ENCODE results near the gene INPP5A.
"Not testable (repeated sequence)": the region's sequence is repeated elsewhere in the genome, so short reads cannot be mapped to it uniquely, and the experiment has no call there.

The INPP5A gene

DNA sequence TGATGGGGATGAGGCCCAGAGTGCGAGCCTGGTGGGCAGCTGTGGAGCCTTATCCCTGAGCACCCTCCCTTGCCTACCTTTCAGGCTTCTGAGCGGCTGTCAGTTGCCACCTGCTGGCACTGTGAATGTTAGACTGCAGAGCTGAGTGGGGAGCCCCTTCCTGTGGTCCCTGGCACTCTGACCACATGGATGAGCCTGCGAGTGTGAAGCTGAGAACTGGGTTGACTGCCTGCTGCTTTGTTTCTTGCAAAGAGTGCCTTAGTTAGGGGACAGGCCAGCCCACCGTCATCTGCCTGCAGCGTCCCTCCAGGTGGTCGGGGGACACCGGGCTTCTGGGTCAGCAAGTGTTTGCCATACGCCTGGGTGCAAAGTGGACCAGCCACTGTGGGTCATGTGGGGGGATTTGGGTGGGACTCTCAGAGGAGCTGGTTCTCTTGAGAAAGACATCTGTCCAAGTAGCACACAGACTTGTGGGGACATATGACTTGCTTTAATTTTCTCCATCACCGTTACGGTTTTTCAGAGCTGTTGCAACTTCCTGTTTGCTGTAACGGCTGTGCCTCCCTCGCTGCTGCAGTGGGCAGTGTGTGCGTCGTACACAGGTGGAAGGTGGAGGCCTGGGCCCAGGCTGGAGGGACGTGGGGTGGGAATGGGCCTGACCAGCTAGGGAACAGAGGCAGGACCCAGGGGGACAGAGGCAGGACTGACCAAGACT, 13.7 kb downstream of the INPP5A start:
- ChIA-PET POLR2A (no interaction called here), CTCF (interaction anchor here (1.0 to 1.1 kb wide), 2 partner anchors 10 to 11 kb away, joined by 3 to 4 read pairs; no protein-coding TSS in a partner anchor)
- DNase-seq (ENCODE audit: low read depth, low spot score), result no peak
- TF ChIP-seq, protein P1, sequence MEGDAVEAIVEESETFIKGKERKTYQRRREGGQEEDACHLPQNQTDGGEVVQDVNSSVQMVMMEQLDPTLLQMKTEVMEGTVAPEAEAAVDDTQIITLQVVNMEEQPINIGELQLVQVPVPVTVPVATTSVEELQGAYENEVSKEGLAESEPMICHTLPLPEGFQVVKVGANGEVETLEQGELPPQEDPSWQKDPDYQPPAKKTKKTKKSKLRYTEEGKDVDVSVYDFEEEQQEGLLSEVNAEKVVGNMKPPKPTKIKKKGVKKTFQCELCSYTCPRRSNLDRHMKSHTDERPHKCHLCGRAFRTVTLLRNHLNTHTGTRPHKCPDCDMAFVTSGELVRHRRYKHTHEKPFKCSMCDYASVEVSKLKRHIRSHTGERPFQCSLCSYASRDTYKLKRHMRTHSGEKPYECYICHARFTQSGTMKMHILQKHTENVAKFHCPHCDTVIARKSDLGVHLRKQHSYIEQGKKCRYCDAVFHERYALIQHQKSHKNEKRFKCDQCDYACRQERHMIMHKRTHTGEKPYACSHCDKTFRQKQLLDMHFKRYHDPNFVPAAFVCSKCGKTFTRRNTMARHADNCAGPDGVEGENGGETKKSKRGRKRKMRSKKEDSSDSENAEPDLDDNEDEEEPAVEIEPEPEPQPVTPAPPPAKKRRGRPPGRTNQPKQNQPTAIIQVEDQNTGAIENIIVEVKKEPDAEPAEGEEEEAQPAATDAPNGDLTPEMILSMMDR (IDR thresholded peaks at IDR 0.05; ENCODE audit: insufficient read depth, low read length, missing control alignments), result no peak
- no peak overlapping the region for H3K4me3 ChIP-seq (ENCODE audit: low read depth, low read length)

DNA sequence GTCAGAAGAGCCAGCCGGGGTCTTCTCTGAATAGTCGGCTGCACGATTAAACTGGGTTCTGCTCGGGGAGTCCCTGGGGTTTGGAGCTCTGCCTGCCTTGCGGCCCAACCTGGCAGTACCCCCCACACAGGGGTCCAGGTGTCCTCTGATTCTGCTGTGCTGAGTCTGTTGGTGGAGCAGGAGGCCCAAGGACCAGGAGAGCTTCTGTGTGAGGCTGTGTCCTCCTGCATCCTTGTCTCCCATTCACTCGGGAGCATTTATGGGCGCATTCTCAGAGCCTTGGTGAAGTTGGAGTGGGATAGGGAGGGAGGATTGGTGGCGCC, 14.2 kb downstream of the INPP5A start:
- TF ChIP-seq, protein P1 (IDR thresholded peaks at IDR 0.05; ENCODE audit: insufficient read depth, low read length, missing control alignments), result no peak
- no peak overlapping the region for H3K4me3 ChIP-seq (ENCODE audit: low read depth, low read length)
- CTCF ChIA-PET, result interaction anchor here (1.0 to 1.1 kb wide), 2 partner anchors 11 to 12 kb away, joined by 3 to 4 read pairs; no protein-coding TSS in a partner anchor
- POLR2A ChIA-PET, result no interaction called here
- DNase-seq (ENCODE audit: low read depth, low spot score), result no peak

GRCh38 chr10:132552635-132553034, 15.0 kb downstream of the INPP5A start:
- POLR2A ChIA-PET; DNase-seq (ENCODE audit: low read depth, low spot score); CTCF ChIA-PET; H3K4me3 ChIP-seq (ENCODE audit: low read depth, low read length): not testable (repeated sequence)

GRCh38 chr10:132553568-132553967, 16.0 kb downstream of the INPP5A start:
- CTCF ChIA-PET; H3K4me3 ChIP-seq (ENCODE audit: low read depth, low read length); POLR2A ChIA-PET; DNase-seq (ENCODE audit: low read depth, low spot score): not testable (repeated sequence)

GRCh38 chr10:132554053-132554990, 16.7 kb downstream of the INPP5A start:
- DNase-seq (ENCODE audit: low read depth, low spot score), result no peak
- no peak overlapping the region for H3K4me3 ChIP-seq (ENCODE audit: low read depth, low read length)
- ChIA-PET POLR2A (no interaction called here), CTCF (no interaction called here)
- TF ChIP-seq, protein P1 (IDR thresholded peaks at IDR 0.05; ENCODE audit: insufficient read depth, low read length, missing control alignments), result no peak

- DNase-seq (ENCODE audit: low read depth, low spot score), result no peak
- no peak overlapping the region for H3K4me3 ChIP-seq (ENCODE audit: low read depth, low read length)
- ChIA-PET POLR2A (no interaction called here), CTCF (no interaction called here)
- TF ChIP-seq, protein P1 (IDR thresholded peaks at IDR 0.05; ENCODE audit: insufficient read depth, low read length, missing control alignments), result no peak
Observed at GRCh38 chr10:132554991-132555647, 17.5 kb downstream of the INPP5A start.
